GM10847 (cell line): Measurements from ENCODE around the gene SEPTIN2.

ENCODE experiments used
- POLR2A ChIP-seq: IDR thresholded peaks from 2 replicates; pipeline ENCODE4 v1.6.1; 2011; ENCODE audit not compliant: insufficient read length; ENCODE audit errors: extremely low read depth

SEPTIN2 gene

GRCh38 chr2:241304039-241304670 lies 11.6 kb upstream of the SEPTIN2 start:
- no peak for TF ChIP-seq POLR2A

- TF ChIP-seq POLR2A, result no peak
Observed at GRCh38 chr2:241307055-241307454, 8.7 kb upstream of the SEPTIN2 start.

DNA sequence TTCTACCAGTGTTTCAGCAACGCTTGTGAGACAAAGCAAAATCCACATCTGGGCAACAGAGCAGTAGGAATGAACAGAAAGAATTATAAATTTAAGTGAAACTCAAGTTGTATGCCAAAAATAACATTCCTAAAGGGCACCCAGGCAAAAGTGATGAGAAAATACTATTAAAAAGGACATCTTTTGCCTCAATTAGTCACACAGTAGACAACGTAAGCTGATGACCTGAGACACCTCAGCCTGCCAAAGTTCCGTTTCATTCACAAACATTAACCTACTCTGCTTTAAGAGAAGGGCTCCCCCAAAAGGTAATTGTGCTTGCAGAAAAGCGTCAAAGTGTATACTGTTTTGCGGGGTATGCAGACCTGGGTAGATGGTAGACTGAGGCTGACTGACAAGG lies 7.5 kb upstream of the SEPTIN2 start:
- TF ChIP-seq POLR2A, result no peak

DNA sequence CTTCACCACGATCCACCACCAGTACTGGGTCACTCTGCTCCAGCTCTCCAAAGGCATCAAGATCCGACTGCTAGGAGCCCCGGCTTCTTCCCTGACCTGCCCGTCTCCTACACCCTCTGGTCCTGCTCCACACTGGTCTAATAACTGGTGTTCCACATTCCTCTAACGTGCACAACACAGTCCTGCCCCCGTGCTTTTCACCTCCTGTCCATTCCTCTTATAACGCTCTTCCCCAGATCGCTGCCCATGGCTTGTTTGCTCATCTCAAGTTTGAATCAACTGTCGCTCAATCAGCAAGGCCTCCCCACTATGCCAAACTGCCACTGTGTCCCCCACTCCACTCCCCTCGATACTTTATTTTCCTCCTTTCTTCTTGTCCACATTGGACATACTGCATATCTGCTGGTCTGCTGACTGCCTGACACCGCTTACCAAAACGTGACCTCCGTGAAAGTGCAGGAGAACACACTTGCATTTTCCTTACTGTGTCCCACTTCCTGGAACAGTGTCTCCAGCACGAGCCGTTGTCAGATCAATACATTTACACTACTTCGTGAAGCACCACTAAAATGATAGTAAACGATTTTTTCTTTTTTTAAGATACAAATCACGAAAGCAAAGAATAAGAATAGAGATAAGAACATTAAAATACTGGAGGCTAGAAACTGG lies 6.8 kb upstream of the SEPTIN2 start:
- TF ChIP-seq POLR2A, result no peak

DNA sequence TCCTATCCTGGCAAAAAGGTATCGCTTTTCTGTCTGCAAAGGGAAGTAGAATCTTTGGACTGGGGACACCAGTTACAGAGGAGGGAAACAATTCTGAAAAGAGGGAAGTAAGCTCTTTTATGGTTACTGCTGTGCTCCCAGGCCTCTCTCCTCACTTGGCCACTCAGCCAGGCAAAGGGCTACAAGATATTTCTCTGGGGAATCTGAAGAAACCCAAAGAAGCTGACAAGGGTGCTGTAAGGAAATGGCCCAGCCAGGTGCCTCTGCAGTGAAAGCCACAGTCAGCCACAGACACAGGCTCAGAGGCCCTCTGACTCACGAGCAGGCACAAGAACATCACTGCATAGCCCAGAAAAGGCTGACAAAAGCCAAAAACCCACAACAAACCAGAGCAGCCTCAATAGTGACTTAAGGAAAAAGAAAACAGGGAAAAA lies 6.0 kb upstream of the SEPTIN2 start:
- TF ChIP-seq POLR2A, result no peak

GRCh38 chr2:241310917-241311566 lies 4.7 kb upstream of the SEPTIN2 start:
- TF ChIP-seq POLR2A, result no peak

DNA sequence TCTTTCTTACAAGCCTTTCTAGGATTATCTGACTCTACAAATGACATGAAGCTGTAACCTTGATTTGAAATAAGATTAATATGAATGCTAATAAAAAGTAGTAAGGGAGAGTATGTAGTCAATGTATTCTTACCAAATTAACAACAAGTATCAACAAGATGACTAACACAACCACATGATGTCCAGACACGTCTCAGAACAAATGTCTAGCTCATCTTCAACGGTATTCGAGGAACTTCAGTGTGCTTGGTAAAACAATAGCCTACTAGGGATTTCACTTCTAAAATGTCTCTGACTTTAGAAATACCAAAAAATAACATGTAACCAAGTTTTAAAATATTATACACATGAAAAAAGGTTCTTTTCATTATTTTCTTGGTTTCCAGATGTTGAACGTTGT lies 3.6 kb upstream of the SEPTIN2 start:
- no peak for TF ChIP-seq POLR2A

- no peak for TF ChIP-seq POLR2A
Observed at GRCh38 chr2:241313543-241314095, 2.1 kb upstream of the SEPTIN2 start.

GRCh38 chr2:241314226-241315092 lies 1.3 kb upstream of the SEPTIN2 start:
- no peak for TF ChIP-seq POLR2A

- peak; percentile 93 for TF ChIP-seq POLR2A
Observed at GRCh38 chr2:241315093-241315878, 439 bp upstream of the SEPTIN2 start, which contains the start of gene HDLBP. TSS of gene HDLBP (minus strand) at chr2:241315672. CDS start at chr2:241266869, 48,803 bp downstream.

GRCh38 chr2:241316825-241317224 lies 1.1 kb downstream of the SEPTIN2 start:
- TF ChIP-seq POLR2A, result no peak

GRCh38 chr2:241317391-241317790 lies 1.7 kb downstream of the SEPTIN2 start:
- TF ChIP-seq POLR2A, result no peak

- no peak for TF ChIP-seq POLR2A
Observed at GRCh38 chr2:241320394-241320793, 4.7 kb downstream of the SEPTIN2 start.

GRCh38 chr2:241321033-241321432 lies 5.3 kb downstream of the SEPTIN2 start:
- TF ChIP-seq POLR2A, result no peak
